OCI-LY7 (cell line): ENCODE measurements around the gene SLC45A1. TPM values are rescaled to one million over a fixed set of nuclear protein-coding genes. Genes with fewer than 3 reads are reported as not detected.

Source experiments
- BruUV-seq: library from RNA; stranded (reverse); fragments of 400-500 nt; replicated peaks from 2 replicates; lab custom pipeline; 2021; lab: Mats Ljungman, UMichigan
- CTCF ChIA-PET: fragments of 300-600 bp; sonication (Branson Sonifier 250); formaldehyde crosslinking; loops from one replicate; lab custom pipeline; 2022; ENCODE audit warnings: antibody characterized with exemption; ENCODE audit not compliant: unreplicated experiment; lab: Charles Lee
- POLR2A ChIA-PET: fragments of 300-600 bp; sonication (Branson Sonifier 250); formaldehyde crosslinking; loops from one replicate; lab custom pipeline; 2022; ENCODE audit warnings: antibody characterized with exemption; lab: Charles Lee
- DNase-seq: peaks from one replicate; pipeline ENCODE4 v3.0.0-alpha.2; 2015; ENCODE audit warnings: low spot score
- H2AFZ ChIP-seq: fragments of 200-600 bp; sonication (generic), shearing (Covaris generic); 2 replicates; pipeline ENCODE4 v1.6.1; 2014; ENCODE audit warnings: mild to moderate bottlenecking, antibody characterized with exemption, low read length, moderate library complexity
- H3K27ac ChIP-seq: fragments of 200-600 bp; sonication (generic); 2 replicates; pipeline ENCODE4 v1.5.1; 2014; ENCODE audit warnings: mixed run types, low read depth, mild to moderate bottlenecking, moderate library complexity, low read length, inconsistent platforms; ENCODE audit not compliant: poor library complexity, severe bottlenecking
- H3K36me3 ChIP-seq: fragments of 200-600 bp; sonication (generic); 2 replicates; pipeline ENCODE4 v1.6.1; 2014; ENCODE audit warnings: mild to moderate bottlenecking, antibody characterized with exemption, low read length, moderate library complexity, mixed read lengths; ENCODE audit not compliant: insufficient read depth
- H3K4me1 ChIP-seq: fragments of 200-600 bp; sonication (generic); 2 replicates; pipeline ENCODE4 v1.5.1; 2014; ENCODE audit warnings: mild to moderate bottlenecking, low read length; ENCODE audit not compliant: insufficient read depth, poor library complexity, severe bottlenecking
- H3K4me2 ChIP-seq: fragments of 200-600 bp; sonication (generic); 2 replicates; pipeline ENCODE4 v1.6.1; 2014; ENCODE audit warnings: mild to moderate bottlenecking, low read length
- H3K4me3 ChIP-seq: fragments of 200-600 bp; sonication (generic); 2 replicates; pipeline ENCODE4 v1.5.1; 2014; ENCODE audit warnings: mild to moderate bottlenecking, low read depth, low read length; ENCODE audit not compliant: poor library complexity, severe bottlenecking
- H3K79me2 ChIP-seq: fragments of 200-600 bp; sonication (generic); 2 replicates; pipeline ENCODE4 v1.6.1; 2016; ENCODE audit warnings: low read depth, mild to moderate bottlenecking, low read length, moderate library complexity, mixed read lengths; ENCODE audit not compliant: insufficient read depth
- H3K9me2 ChIP-seq: fragments of 200-600 bp; sonication (generic); 2 replicates; pipeline ENCODE4 v1.6.1; 2016; ENCODE audit warnings: mild to moderate bottlenecking, low read length, mixed read lengths; ENCODE audit not compliant: insufficient read depth
- H3K9me3 ChIP-seq: fragments of 200-600 bp; sonication (generic); 2 replicates; pipeline ENCODE4 v1.6.1; 2014; ENCODE audit warnings: mild to moderate bottlenecking, mixed run types, low read length, mixed read lengths
- H4K20me1 ChIP-seq: fragments of 200-600 bp; sonication (generic); 2 replicates; pipeline ENCODE4 v1.6.1; 2014; ENCODE audit warnings: mild to moderate bottlenecking, antibody characterized with exemption, low read length, moderate library complexity, mixed read lengths; ENCODE audit not compliant: insufficient read depth
- CTCF ChIP-seq: fragments of 200-600 bp; sonication (generic); conservative IDR thresholded peaks from 2 replicates; pipeline ENCODE4 v1.5.1; 2014; ENCODE audit warnings: mild to moderate bottlenecking, antibody characterized with exemption, low read length, moderate library complexity, mixed read lengths
- EZH2phosphoT487 ChIP-seq: fragments of 200-600 bp; sonication (generic); IDR thresholded peaks from 2 replicates; pipeline ENCODE4 v1.6.1; 2018; ENCODE audit warnings: low read depth, borderline replicate concordance, mild to moderate bottlenecking, mixed run types, antibody characterized with exemption, low read length, moderate library complexity, mixed read lengths
- intact Hi-C: fragments of 100-400 bp; cut with micrococcal nuclease; formaldehyde crosslinking; loops from one replicate; pipeline ENCODE4 v1.10.0; 2022; ENCODE audit not compliant: unreplicated experiment
- total RNA-seq, 2 experiments: library from RNA; depleted of rRNA in 1 of 2; stranded (reverse); fragments of >200 nt in 1 of 2; shearing (Covaris generic) in 1 of 2; gene quantifications; 2 replicates each; pipeline ENCODE4 v1.2.3, GENCODE V29; 2014 to 2022

The SLC45A1 gene
- total RNA-seq, 2 experiments from 2014 or later: not detected

GRCh38 chr1:8374356-8374755, 56.4 kb downstream of the SLC45A1 start:
- H3K9me3 ChIP-seq: no peaks in the 10 kb centered on the region
- H2AFZ ChIP-seq: no peak overlapping the region
- no peak for DNase-seq
- POLR2A ChIA-PET: no interaction called here
- no peak overlapping the region for H3K4me2 ChIP-seq
- peaks cover 19% of the 10 kb centered on the region; the same call in 1 of the 2 replicates for H4K20me1 ChIP-seq
- CTCF ChIA-PET: no interaction called here
- peaks cover 100% of the 10 kb centered on the region for H3K79me2 ChIP-seq
- no peak overlapping the region for H3K4me3 ChIP-seq
- no TSS peak for BruUV-seq
- H3K4me1 ChIP-seq: peaks cover 8% of the 10 kb centered on the region
- no peak overlapping the region for H3K27ac ChIP-seq
- H3K9me2 ChIP-seq: no peaks in the 10 kb centered on the region
- TF ChIP-seq CTCF (no peak), EZH2phosphoT487 (no peak)
- peaks cover 91% of the 10 kb centered on the region for H3K36me3 ChIP-seq
- intact Hi-C loops: no loop called here

GRCh38 chr1:8374812-8375211, 56.9 kb downstream of the SLC45A1 start:
- peaks cover 100% of the 10 kb centered on the region for H3K79me2 ChIP-seq
- BruUV-seq: no TSS peak

More at GRCh38 chr1:8374812-8375211, 56.9 kb downstream of the SLC45A1 start:
- H3K27ac ChIP-seq: no peak overlapping the region
- intact Hi-C loops: no loop called here
- no peaks in the 10 kb centered on the region for H3K9me2 ChIP-seq
- peaks cover 95% of the 10 kb centered on the region for H3K36me3 ChIP-seq
- no peak for TF ChIP-seq EZH2phosphoT487
- peak; percentile 76 for TF ChIP-seq CTCF
- ChIA-PET POLR2A (no interaction called here), CTCF (no interaction called here)
- peaks cover 22% of the 10 kb centered on the region; the same call in 1 of the 2 replicates for H4K20me1 ChIP-seq
- no peaks in the 10 kb centered on the region for H3K9me3 ChIP-seq
- DNase-seq: peak; percentile 51
- H3K4me2 ChIP-seq: no peak overlapping the region
- H3K4me3 ChIP-seq: no peak overlapping the region
- H3K4me1 ChIP-seq: peaks cover 8% of the 10 kb centered on the region
- H2AFZ ChIP-seq: no peak overlapping the region
